Body of pancreas (tissue), 4 donors: ENCODE data around the gene N4BP2L1. TPM values are rescaled to one million over a fixed set of nuclear protein-coding genes. Genes with fewer than 3 reads are reported as not detected.

Experiments used
- ATAC-seq: fragments of 150-250 bp; one replicate; pipeline ENCODE4 v1.9.1; 2016
- DNase-seq, 4 donors: peaks; one replicate each; pipeline ENCODE4 v3.0.0-alpha.2; 2019
- H3K27ac ChIP-seq, 4 donors: fragments of 200-600 bp; sonication (generic); 1 replicate in 3 of 4; 2 replicates in 1 of 4; pipeline versions ENCODE4 v1.5.1 to v1.6.1; 2016 to 2019; ENCODE audit warnings: mild to moderate bottlenecking in 1 of 4, mixed read lengths in 1 of 4, moderate library complexity in 1 of 4
- H3K27me3 ChIP-seq, 2 donors: fragments of 200-600 bp; sonication (generic); one replicate each; pipeline ENCODE4 v1.6.0; 2016; ENCODE audit warnings: mild to moderate bottlenecking in 1 of 2
- H3K36me3 ChIP-seq, 2 donors: fragments of 200-600 bp; sonication (generic); replicated peaks in 1 of 2; 2 replicates each; pipeline ENCODE4 v1.5.1; 2016; ENCODE audit warnings: low read depth in 2 of 2; ENCODE audit not compliant: insufficient read depth in 1 of 2
- H3K4me1 ChIP-seq: fragments of 200-600 bp; sonication (generic); one replicate; pipeline ENCODE4 v1.6.0; 2016
- H3K4me3 ChIP-seq, 2 donors: fragments of 200-600 bp; sonication (generic); 1 replicate in 1 of 2; 2 replicates in 1 of 2; pipeline ENCODE4 v1.5.1; 2016 to 2019
- H3K9me3 ChIP-seq, 3 donors: fragments of 200-600 bp; sonication (generic); 1 replicate in 2 of 3; 2 replicates in 1 of 3; pipeline ENCODE4 v1.5.1; 2016
- POLR2A ChIP-seq, 3 donors: fragments of 450-650 bp; IDR thresholded peaks; one replicate each; pipeline ENCODE4 v1.6.1; 2016; ENCODE audit warnings: antibody characterized with exemption in 3 of 3, mild to moderate bottlenecking in 2 of 3
- WGBS, 2 donors: methylation state at CpG; one replicate each; pipeline ENCODE4 v1.1.5; 2017; 5-methylcytosine and 5-hydroxymethylcytosine counted together
- intact Hi-C: fragments of 100-400 bp; cut with DNase I; formaldehyde crosslinking; loops from one replicate; pipeline ENCODE4 v1.15.1; 2023
- total RNA-seq, 2 donors: library from RNA; depleted of rRNA; stranded (reverse); fragments of >200 nt; gene quantifications; one replicate each; pipeline ENCODE4 v1.1.0, GENCODE V29; 2016
- TF ChIP-seq, protein P1 (sequence below), 7 experiments: fragments of 450-650 bp in 4 of 7; fragments of 200-600 bp in 3 of 7; sonication (generic) in 3 of 7; IDR thresholded peaks; one replicate each; pipeline ENCODE4 v1.5.1; 2016 to 2019; ENCODE audit warnings: antibody characterized with exemption in 7 of 7

The N4BP2L1 gene
- total RNA-seq, 2 donors from 2014 or later: 18.5 to 20.5 TPM

DNA sequence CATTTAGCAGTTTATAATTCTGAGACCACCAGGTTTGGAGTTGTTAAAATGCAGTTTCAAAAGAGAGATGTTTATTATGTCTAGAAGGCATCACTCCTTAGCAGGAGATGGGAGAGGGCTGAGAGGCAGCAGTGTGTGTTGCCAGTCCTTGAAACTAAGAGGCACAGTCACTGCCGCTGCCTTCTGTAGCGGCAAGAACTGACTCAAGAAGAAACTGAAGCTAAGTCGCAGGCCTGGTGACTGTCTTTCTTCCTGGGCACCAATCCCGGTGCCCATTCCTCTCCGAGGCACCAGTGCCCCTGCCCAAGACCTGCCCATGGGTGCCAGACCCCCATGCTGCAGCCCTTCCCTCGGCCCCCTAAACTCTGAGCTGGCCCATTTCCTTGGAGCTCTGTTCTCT, 20.1 kb downstream of the N4BP2L1 start:
- Histone ChIP-seq H3K4me3 (no peak overlapping the region), H3K36me3 (peaks cover 0 to 1% of the 10 kb centered on the region in 2 donors), H3K9me3 (no peaks in the 10 kb centered on the region), H3K4me1 (no peaks in the 10 kb centered on the region), H3K27me3 (no peaks in the 10 kb centered on the region), H3K27ac (no peak overlapping the region)
- no peak for TF ChIP-seq POLR2A (IDR thresholded peaks at IDR 0.05)
- TF ChIP-seq, protein P1, sequence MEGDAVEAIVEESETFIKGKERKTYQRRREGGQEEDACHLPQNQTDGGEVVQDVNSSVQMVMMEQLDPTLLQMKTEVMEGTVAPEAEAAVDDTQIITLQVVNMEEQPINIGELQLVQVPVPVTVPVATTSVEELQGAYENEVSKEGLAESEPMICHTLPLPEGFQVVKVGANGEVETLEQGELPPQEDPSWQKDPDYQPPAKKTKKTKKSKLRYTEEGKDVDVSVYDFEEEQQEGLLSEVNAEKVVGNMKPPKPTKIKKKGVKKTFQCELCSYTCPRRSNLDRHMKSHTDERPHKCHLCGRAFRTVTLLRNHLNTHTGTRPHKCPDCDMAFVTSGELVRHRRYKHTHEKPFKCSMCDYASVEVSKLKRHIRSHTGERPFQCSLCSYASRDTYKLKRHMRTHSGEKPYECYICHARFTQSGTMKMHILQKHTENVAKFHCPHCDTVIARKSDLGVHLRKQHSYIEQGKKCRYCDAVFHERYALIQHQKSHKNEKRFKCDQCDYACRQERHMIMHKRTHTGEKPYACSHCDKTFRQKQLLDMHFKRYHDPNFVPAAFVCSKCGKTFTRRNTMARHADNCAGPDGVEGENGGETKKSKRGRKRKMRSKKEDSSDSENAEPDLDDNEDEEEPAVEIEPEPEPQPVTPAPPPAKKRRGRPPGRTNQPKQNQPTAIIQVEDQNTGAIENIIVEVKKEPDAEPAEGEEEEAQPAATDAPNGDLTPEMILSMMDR (IDR thresholded peaks at IDR 0.05): no peak
- 85 to 89% methylated on average over 4 to 6 of the region's 6 CpGs for WGBS, 2 donors
- DNase-seq (no peak), ATAC-seq (no peak)
- intact Hi-C loops: no loop called here

DNA sequence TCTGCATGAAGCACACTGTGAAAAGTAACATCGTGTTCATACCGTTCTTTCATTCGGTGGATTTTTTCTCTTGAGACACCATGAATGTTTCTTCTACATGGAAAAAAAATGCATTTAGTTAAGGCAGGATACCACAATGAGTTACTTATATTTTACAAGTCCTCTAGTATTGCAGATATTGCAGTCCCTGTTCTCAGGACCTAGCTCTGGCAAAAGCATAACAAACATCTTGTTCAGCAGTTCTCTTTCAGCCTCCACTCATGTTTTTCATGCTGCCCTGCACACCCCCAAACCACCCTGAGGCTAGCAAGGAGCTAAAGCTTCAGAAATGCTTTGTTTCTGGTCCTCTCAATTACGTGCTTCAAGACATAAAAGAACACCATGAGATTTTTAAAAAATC, 24.8 kb downstream of the N4BP2L1 start:
- H3K27ac ChIP-seq: no peak overlapping the region
- no peak for TF ChIP-seq POLR2A (IDR thresholded peaks at IDR 0.05)
- TF ChIP-seq, protein P1 (IDR thresholded peaks at IDR 0.05): no peak
- H3K9me3 ChIP-seq: no peaks in the 10 kb centered on the region
- DNase-seq (no peak), ATAC-seq (no peak)
- no peaks in the 10 kb centered on the region for H3K27me3 ChIP-seq
- intact Hi-C loops: no loop called here
- peaks cover 0 to 1% of the 10 kb centered on the region in 2 donors for H3K36me3 ChIP-seq
- no peak overlapping the region for H3K4me3 ChIP-seq
- H3K4me1 ChIP-seq: no peaks in the 10 kb centered on the region
- 93 to 95% methylated on average over 4 of the region's 4 CpGs for WGBS, 2 donors

DNA sequence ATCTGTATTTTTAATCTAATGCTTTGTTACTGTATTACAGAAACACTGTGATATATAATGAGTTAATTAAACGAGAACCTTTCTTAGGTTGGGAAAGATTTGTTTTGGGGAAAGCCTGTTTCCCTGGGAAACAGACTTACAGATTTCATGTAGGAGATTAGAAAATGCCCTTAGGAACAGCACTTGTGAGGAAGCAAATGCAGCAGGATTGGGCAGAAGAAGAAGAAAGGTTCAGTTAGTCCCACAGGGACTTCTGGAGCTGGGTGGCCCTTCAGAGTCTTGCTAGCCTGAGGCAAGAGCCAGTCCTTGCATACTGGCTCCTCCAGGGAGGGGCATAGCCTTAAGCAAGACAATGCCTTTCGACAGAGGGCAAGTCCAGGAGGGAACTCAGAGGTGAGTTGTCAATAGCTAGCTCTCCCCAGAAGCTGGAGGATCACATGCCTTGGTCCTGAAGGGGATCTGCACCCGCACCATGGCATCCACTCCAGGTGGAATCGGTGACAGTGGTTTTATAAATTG, 36.8 kb downstream of the N4BP2L1 start:
- H3K9me3 ChIP-seq: no peaks in the 10 kb centered on the region
- H3K27ac ChIP-seq: no peak overlapping the region
- WGBS, 2 donors: 76 to 79% methylated on average over 3 to 4 of the region's 4 CpGs
- no peak for ATAC-seq
- no peak for DNase-seq
- no peaks in the 10 kb centered on the region for H3K27me3 ChIP-seq
- intact Hi-C loops: no loop called here
- TF ChIP-seq, protein P1 (IDR thresholded peaks at IDR 0.05): no peak
- no peak for TF ChIP-seq POLR2A (IDR thresholded peaks at IDR 0.05)
- no peaks in the 10 kb centered on the region for H3K4me1 ChIP-seq
- H3K36me3 ChIP-seq: no peaks in the 10 kb centered on the region
- no peak overlapping the region for H3K4me3 ChIP-seq

DNA sequence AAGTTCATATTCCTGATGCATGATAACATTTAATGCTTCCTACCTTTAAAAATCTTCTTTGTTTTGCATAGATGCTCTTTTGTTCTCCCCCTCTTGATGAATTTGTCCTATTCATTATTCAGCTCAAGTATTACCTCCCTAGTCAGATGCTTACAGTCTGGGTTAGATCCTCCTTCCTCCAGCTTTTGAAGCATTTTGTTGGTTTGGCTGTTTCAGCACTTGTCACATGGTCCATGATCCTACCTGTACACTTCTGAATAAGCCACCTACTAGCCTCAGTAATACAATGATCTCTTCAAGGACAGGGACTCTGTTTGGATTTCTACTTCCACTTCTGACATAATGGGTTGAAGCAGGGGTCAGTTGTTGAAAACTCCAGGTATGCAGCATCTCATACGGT, 37.4 kb downstream of the N4BP2L1 start:
- DNase-seq: no peak
- intact Hi-C loops: no loop called here
- WGBS, 2 donors: 80 to 85% methylated on average over 1 of the region's 1 CpG
- Histone ChIP-seq H3K27me3 (no peaks in the 10 kb centered on the region), H3K27ac (no peak overlapping the region), H3K36me3 (no peaks in the 10 kb centered on the region), H3K4me3 (no peak overlapping the region), H3K4me1 (no peaks in the 10 kb centered on the region), H3K9me3 (no peaks in the 10 kb centered on the region)
- no peak for ATAC-seq
- TF ChIP-seq, protein P1 (IDR thresholded peaks at IDR 0.05): no peak
- no peak for TF ChIP-seq POLR2A (IDR thresholded peaks at IDR 0.05)

DNA sequence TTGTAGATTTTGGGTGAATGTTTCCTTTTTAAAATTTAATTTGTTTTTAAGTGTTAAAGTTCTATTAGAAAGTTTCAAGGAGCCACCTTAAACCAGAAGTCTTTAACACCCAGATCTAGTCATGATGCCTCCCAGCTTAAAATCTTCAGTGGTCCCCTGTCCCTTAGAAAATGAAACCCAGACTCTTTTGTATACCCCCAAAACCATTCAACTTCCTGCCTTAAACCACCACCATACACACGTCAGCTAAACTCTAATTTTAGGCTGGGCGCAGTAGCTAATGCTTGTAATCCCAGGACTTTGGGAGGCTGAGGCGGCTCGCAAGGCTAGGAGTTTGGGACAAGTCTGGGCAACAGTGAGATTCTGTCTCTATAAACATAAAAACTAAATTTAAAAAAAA, 37.9 kb downstream of the N4BP2L1 start:
- WGBS, 2 donors: 87 to 92% methylated on average over 4 of the region's 4 CpGs

More for the DNA sequence above, 37.9 kb downstream of the N4BP2L1 start:
- TF ChIP-seq, protein P1 (IDR thresholded peaks at IDR 0.05): no peak
- no peak for TF ChIP-seq POLR2A (IDR thresholded peaks at IDR 0.05)
- ATAC-seq: no peak
- Histone ChIP-seq H3K4me3 (no peak overlapping the region), H3K36me3 (no peaks in the 10 kb centered on the region), H3K9me3 (no peaks in the 10 kb centered on the region), H3K27me3 (no peaks in the 10 kb centered on the region), H3K4me1 (no peaks in the 10 kb centered on the region), H3K27ac (no peak overlapping the region)
- no peak for DNase-seq
- intact Hi-C loops: no loop called here
